AG10803 (cell line): ENCODE data around the gene ZDHHC14.

Experiments used
- DNase-seq: peaks from one replicate; pipeline ENCODE4 v3.0.0; 2010; ENCODE audit warnings: low read depth
- H3K4me3 ChIP-seq: 2 replicates; pipeline ENCODE4 v1.5.1; 2011; ENCODE audit warnings: mild to moderate bottlenecking, low read length, control low read depth
- CTCF ChIP-seq: conservative IDR thresholded peaks from 2 replicates; pipeline ENCODE4 v1.5.1; 2011; ENCODE audit warnings: mild to moderate bottlenecking, low read length, control low read depth, inconsistent platforms

Gene ZDHHC14

GRCh38 chr6:157424491-157425020 is 43.6 kb downstream of the ZDHHC14 start:
- no peak for TF ChIP-seq CTCF

GRCh38 chr6:157427969-157428368 is 47.0 kb downstream of the ZDHHC14 start:
- no peak for DNase-seq
- H3K4me3 ChIP-seq = no peak overlapping the region
- no peak for TF ChIP-seq CTCF

More at GRCh38 chr6:157424491-157425020, 43.6 kb downstream of the ZDHHC14 start:
- no peak for DNase-seq
- no peak overlapping the region for H3K4me3 ChIP-seq

DNA sequence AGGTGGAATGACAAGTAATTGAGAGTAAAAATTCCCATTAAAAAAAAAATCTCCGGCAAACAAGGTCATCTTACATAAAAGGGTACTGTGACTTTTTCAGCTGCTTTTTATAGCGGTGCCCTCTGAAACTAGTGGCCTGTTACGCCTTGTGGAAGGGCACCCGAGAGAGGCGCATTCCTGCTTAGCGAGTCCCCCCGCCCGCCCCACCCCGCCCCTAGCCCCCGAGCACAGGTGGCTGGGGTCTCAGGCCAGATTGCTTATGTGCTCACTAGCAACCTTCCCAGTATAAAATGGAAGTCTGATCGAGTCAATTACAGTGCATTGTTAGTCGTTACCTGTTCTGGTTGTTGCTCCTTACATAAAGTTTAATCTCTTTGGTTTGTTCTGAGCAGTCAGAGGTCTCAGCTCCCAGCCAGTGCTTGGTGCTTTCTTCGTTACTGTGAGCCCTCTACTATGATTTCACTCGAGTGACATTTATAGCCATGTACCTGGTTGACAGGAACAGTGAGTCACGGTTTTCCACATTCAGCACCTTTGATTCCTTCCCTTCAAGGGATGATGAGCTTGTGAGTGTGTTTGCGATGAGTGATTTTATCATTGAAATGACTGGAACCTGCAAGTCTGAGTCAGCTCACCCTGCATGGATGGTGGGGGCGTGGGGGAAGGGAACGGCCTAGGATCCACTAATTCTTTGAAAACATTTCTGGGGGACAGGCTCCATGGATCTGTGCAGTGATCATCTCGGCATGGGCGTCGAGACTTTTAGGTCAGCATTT is 47.6 kb downstream of the ZDHHC14 start:
- DNase-seq = no peak
- TF ChIP-seq CTCF = no peak
- H3K4me3 ChIP-seq = no peak overlapping the region

- no peak overlapping the region for H3K4me3 ChIP-seq
- TF ChIP-seq CTCF = no peak
- DNase-seq = no peak
Measured at GRCh38 chr6:157429248-157429647, 48.3 kb downstream of the ZDHHC14 start.

DNA sequence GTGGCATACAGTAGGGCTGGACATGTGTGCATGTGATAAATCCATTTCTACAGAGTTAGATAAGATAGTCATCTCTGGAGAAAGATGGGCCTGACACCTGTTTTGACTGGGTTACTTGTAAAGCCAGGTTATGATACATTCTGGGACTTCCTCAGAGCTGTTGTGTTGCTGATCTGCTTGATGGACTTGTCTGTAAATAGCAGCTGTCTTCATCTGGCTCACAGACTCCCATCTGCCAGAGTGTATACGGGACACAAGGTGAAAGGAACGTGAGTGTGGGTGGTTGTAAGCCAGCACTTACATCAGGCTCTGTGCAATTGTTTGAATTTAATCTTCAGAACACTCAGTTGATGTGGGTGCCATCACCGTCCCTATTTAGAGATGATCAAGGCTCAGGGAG is 49.8 kb downstream of the ZDHHC14 start:
- H3K4me3 ChIP-seq = no peak overlapping the region
- DNase-seq = no peak
- TF ChIP-seq CTCF = no peak

- DNase-seq = no peak
- H3K4me3 ChIP-seq = no peak overlapping the region
- no peak for TF ChIP-seq CTCF
Measured at GRCh38 chr6:157432231-157432891, 51.4 kb downstream of the ZDHHC14 start.

DNA sequence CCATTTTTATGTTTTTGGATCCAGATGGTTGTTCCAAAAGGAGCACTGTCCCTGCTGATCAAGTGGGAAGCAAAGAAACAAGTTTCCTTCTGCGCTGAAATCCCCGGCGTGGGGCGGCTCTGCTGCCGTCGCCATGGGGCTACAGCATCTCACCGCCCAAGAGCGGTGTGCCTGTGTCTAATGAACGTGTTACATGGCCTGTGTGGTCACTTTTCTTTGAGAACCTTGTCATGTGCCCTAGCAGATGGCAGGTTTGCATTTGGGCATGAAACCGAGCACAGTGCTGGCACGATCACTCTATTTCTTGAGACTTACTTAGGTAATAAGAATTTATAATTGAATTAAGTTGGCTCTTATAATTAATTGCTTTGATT is 51.9 kb downstream of the ZDHHC14 start:
- no peak overlapping the region for H3K4me3 ChIP-seq
- TF ChIP-seq CTCF = no peak
- no peak for DNase-seq
